Trophoblast cell (in vitro differentiated cells and primary cell): ENCODE measurements around the gene URB1.

Experiments
- DNase-seq, 2 donors: peaks; one replicate each; pipeline ENCODE4 v3.0.0-alpha.2; 2016
- H2AFZ ChIP-seq: 2 replicates; pipeline ENCODE4 v1.6.1; 2013; ENCODE audit warnings: low read length, moderate library complexity, mild to moderate bottlenecking; ENCODE audit not compliant: insufficient read depth, poor library complexity
- H2AK5ac ChIP-seq: 2 replicates; pipeline ENCODE4 v1.6.1; 2013; ENCODE audit warnings: mild to moderate bottlenecking, low read length
- H2BK120ac ChIP-seq: 2 replicates; pipeline ENCODE4 v1.6.1; 2013; ENCODE audit warnings: low read length, mild to moderate bottlenecking, moderate library complexity; ENCODE audit not compliant: insufficient read depth, poor library complexity
- H2BK12ac ChIP-seq: 2 replicates; pipeline ENCODE4 v1.6.1; 2013; ENCODE audit warnings: mild to moderate bottlenecking, low read length, moderate library complexity
- H2BK5ac ChIP-seq: 2 replicates; pipeline ENCODE4 v1.6.1; 2013; ENCODE audit warnings: low read length, low read depth, moderate library complexity, mild to moderate bottlenecking; ENCODE audit not compliant: poor library complexity
- H3K14ac ChIP-seq: 2 replicates; pipeline ENCODE4 v1.6.1; 2013; ENCODE audit warnings: mild to moderate bottlenecking, low read length
- H3K18ac ChIP-seq: 2 replicates; pipeline ENCODE4 v1.6.1; 2013; ENCODE audit warnings: mild to moderate bottlenecking, low read length
- H3K23ac ChIP-seq: 2 replicates; pipeline ENCODE4 v1.6.1; 2013; ENCODE audit warnings: low read length
- H3K27ac ChIP-seq: 2 replicates; pipeline ENCODE4 v1.5.1; 2013; ENCODE audit warnings: low read depth, mild to moderate bottlenecking, inconsistent platforms, low read length, moderate library complexity
- H3K27me3 ChIP-seq: 2 replicates; pipeline ENCODE4 v1.6.1; 2013; ENCODE audit warnings: inconsistent platforms, mild to moderate bottlenecking, low read length, moderate library complexity; ENCODE audit not compliant: insufficient read depth
- H3K36me3 ChIP-seq, 2 experiments: 1 replicate in 1 of 2; 2 replicates in 1 of 2; pipeline ENCODE4 v1.6.1; 2013; ENCODE audit warnings: low read length in 2 of 2, mild to moderate bottlenecking in 2 of 2, moderate library complexity in 1 of 2; ENCODE audit not compliant: insufficient read depth in 2 of 2, control insufficient read depth in 1 of 2
- H3K4ac ChIP-seq: 2 replicates; pipeline ENCODE4 v1.6.1; 2013; ENCODE audit warnings: low read depth, mild to moderate bottlenecking, low read length, moderate library complexity
- H3K4me1 ChIP-seq, 2 experiments: 1 replicate in 1 of 2; 2 replicates in 1 of 2; pipeline ENCODE4 v1.6.1; 2013; ENCODE audit warnings: low read length in 2 of 2, mild to moderate bottlenecking in 2 of 2, moderate library complexity in 1 of 2; ENCODE audit not compliant: insufficient read depth in 2 of 2, control insufficient read depth in 1 of 2
- H3K4me2 ChIP-seq: 2 replicates; pipeline ENCODE4 v1.6.1; 2013; ENCODE audit warnings: inconsistent platforms, mild to moderate bottlenecking, low read length, moderate library complexity
- H3K4me3 ChIP-seq: 2 replicates; pipeline ENCODE4 v1.5.1; 2013; ENCODE audit warnings: mild to moderate bottlenecking, low read depth, low read length, inconsistent platforms
- H3K79me1 ChIP-seq: one replicate; pipeline ENCODE4 v1.6.1; 2013; ENCODE audit warnings: low read length
- H3K79me2 ChIP-seq: 2 replicates; pipeline ENCODE4 v1.6.1; 2013; ENCODE audit warnings: low read length, mild to moderate bottlenecking; ENCODE audit not compliant: control insufficient read depth, insufficient read depth, poor library complexity
- H3K9ac ChIP-seq: 2 replicates; pipeline ENCODE4 v1.6.1; 2013; ENCODE audit warnings: mild to moderate bottlenecking, low read length
- H3K9me3 ChIP-seq: 2 replicates; pipeline ENCODE4 v1.6.1; 2013; ENCODE audit warnings: low read depth, mild to moderate bottlenecking, control low read depth, inconsistent platforms, low read length; ENCODE audit not compliant: insufficient read depth
- H4K12ac ChIP-seq: 2 replicates; pipeline ENCODE4 v1.6.1; 2013; ENCODE audit warnings: low read depth, mild to moderate bottlenecking, low read length, moderate library complexity
- H4K8ac ChIP-seq: 2 replicates; pipeline ENCODE4 v1.6.1; 2013; ENCODE audit warnings: low read depth, mild to moderate bottlenecking, low read length, moderate library complexity
- H4K91ac ChIP-seq: one replicate; pipeline ENCODE4 v1.6.1; 2013; ENCODE audit warnings: low read depth, mild to moderate bottlenecking, low read length, moderate library complexity
- WGBS: extraction: QIAGEN DNeasy Blood & Tissue Kit; methylation state at CpG from one replicate; pipeline ENCODE4 v1.1.7; 2013; ENCODE audit warnings: missing lambda C conversion rate; ENCODE audit not compliant: insufficient read length, insufficient coverage; ENCODE audit errors: extremely low coverage; 5-methylcytosine and 5-hydroxymethylcytosine counted together

URB1 gene

DNA sequence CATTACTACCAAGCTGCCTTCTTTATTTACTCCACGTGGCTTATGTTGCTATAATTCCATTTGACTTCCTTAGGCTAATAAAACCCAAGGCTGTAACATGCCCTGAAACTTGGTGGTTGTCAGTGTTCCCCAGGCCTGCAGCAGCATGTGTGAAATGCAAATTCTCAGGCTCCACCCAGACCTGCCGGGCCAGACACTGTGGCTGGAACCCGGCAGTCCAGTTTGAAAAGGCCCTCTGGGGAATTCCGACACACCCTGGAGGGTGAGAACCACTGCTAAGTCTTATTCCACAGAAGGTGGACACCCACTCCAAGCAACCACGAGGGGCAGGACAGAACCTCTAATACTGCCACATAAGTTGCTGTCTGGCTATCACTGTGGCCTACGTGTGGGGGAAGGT, 41.4 kb downstream of the URB1 start:
- peaks cover 15 to 30% of the 10 kb centered on the region in 2 experiments for H3K4me1 ChIP-seq
- no peak overlapping the region for H3K18ac ChIP-seq
- H3K27ac ChIP-seq: no peak overlapping the region
- H3K4me2 ChIP-seq: no peak overlapping the region
- H3K79me2 ChIP-seq: no peaks in the 10 kb centered on the region
- no peaks in the 10 kb centered on the region for H3K79me1 ChIP-seq
- no peak overlapping the region for H2BK5ac ChIP-seq
- H4K91ac ChIP-seq: no peak overlapping the region
- H3K4me3 ChIP-seq: no peak overlapping the region
- no peak overlapping the region for H4K8ac ChIP-seq
- no peak overlapping the region for H3K14ac ChIP-seq
- H3K9ac ChIP-seq: no peak overlapping the region
- H3K36me3 ChIP-seq: peaks cover 54 to 60% of the 10 kb centered on the region in 2 experiments
- WGBS: no CpG with 5 or more reads among the region's 6 CpGs
- no peaks in the 10 kb centered on the region for H3K27me3 ChIP-seq
- H3K23ac ChIP-seq: no peak overlapping the region
- no peak overlapping the region for H2AFZ ChIP-seq
- H2BK120ac ChIP-seq: no peak overlapping the region
- H3K4ac ChIP-seq: no peak overlapping the region
- no peak overlapping the region for H4K12ac ChIP-seq
- no peak overlapping the region for H2BK12ac ChIP-seq
- DNase-seq: peak; percentile 69 to 88
- no peak overlapping the region for H2AK5ac ChIP-seq
- no peaks in the 10 kb centered on the region for H3K9me3 ChIP-seq

DNA sequence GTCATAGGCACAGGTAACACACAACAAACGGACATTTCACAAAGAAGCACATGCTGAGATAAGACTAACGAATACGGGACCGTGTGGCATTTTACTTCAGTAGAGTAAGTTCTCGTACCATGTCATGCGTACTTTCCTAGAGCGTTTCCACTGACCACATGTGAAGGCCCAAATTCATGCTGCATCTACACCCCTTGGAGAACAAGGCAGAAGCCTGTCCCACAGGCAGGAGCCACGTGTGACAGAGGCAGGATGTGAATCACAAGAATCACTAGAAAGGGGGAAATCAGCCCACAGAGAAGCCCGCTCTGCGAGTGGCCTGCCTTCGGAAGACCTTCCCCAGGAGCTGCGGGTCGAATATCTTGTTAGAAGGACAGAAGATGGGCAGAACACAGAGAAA, 41.8 kb downstream of the URB1 start:
- H3K9ac ChIP-seq: no peak overlapping the region
- H3K4me3 ChIP-seq: no peak overlapping the region
- no peak overlapping the region for H4K12ac ChIP-seq
- no peaks in the 10 kb centered on the region for H3K27me3 ChIP-seq
- H2BK12ac ChIP-seq: no peak overlapping the region
- H2AK5ac ChIP-seq: no peak overlapping the region
- peaks cover 15 to 30% of the 10 kb centered on the region in 2 experiments for H3K4me1 ChIP-seq
- no peak overlapping the region for H3K23ac ChIP-seq
- no peak overlapping the region for H3K14ac ChIP-seq
- H2BK5ac ChIP-seq: no peak overlapping the region
- no peaks in the 10 kb centered on the region for H3K79me2 ChIP-seq
- H3K4me2 ChIP-seq: no peak overlapping the region
- no peak overlapping the region for H2BK120ac ChIP-seq
- peaks cover 53 to 60% of the 10 kb centered on the region in 2 experiments for H3K36me3 ChIP-seq
- H3K4ac ChIP-seq: no peak overlapping the region
- no peak overlapping the region for H4K91ac ChIP-seq
- DNase-seq: peak in 1 of 2 donors; percentile 42
- no peaks in the 10 kb centered on the region for H3K79me1 ChIP-seq
- no CpG with 5 or more reads among the region's 13 CpGs for WGBS
- no peak overlapping the region for H4K8ac ChIP-seq
- no peak overlapping the region for H3K27ac ChIP-seq
- no peak overlapping the region for H3K18ac ChIP-seq
- H2AFZ ChIP-seq: no peak overlapping the region
- H3K9me3 ChIP-seq: no peaks in the 10 kb centered on the region

DNA sequence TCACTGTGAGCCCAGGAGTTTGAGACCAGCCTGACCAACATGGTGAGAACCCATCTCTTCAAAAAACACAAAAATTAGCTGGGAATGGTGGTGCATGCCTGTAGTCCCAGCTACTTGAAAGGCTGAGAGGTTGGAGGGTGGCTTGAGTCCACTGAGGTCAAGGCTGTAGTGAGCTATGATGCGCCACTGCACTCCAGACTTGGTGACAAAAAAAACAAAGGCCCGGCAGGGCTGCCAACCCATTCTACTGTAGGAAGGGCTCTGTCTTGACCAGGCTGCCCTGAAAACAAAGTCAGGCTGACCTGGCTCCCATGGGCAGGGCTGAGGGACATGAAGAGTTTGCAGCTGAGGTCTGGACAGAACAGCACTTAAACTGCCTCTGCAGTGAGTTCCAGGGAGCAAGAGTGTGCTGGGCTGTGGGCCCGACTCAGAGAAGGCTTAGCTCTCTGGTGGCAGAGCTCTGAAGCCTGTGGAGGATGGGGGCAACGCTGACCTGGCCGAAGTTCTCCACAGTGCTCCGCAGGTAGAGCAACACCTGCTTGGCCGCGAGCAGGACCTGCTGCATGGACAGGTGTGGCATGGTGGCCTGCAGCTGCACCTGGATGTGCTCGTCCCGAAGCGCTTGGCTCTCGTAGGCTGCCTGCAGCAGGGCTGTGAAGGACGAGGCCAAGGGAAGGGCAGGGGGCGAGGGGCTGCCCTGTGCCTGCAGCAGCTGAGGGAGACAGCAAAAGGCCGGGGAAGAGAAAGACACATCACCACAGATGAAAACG, 42.4 kb downstream of the URB1 start:
- Histone ChIP-seq H3K14ac (no peak overlapping the region), H2AK5ac (no peak overlapping the region), H3K27me3 (no peaks in the 10 kb centered on the region), H2AFZ (no peak overlapping the region), H3K23ac (no peak overlapping the region), H3K4me1 (peaks cover 15 to 30% of the 10 kb centered on the region in 2 experiments), H3K4ac (no peak overlapping the region), H3K79me1 (no peaks in the 10 kb centered on the region), H3K9ac (no peak overlapping the region), H2BK5ac (no peak overlapping the region), H3K4me3 (peak overlapping the region; percentile 8), H3K18ac (no peak overlapping the region), H3K36me3 (peaks cover 50 to 62% of the 10 kb centered on the region in 2 experiments), H4K91ac (no peak overlapping the region), H2BK12ac (no peak overlapping the region), H3K9me3 (peaks cover 2% of the 10 kb centered on the region), H3K79me2 (no peaks in the 10 kb centered on the region), H4K12ac (no peak overlapping the region), H3K27ac (no peak overlapping the region), H2BK120ac (no peak overlapping the region), H3K4me2 (no peak overlapping the region), H4K8ac (no peak overlapping the region)
- DNase-seq: no peak
- WGBS: no CpG with 5 or more reads among the region's 16 CpGs

DNA sequence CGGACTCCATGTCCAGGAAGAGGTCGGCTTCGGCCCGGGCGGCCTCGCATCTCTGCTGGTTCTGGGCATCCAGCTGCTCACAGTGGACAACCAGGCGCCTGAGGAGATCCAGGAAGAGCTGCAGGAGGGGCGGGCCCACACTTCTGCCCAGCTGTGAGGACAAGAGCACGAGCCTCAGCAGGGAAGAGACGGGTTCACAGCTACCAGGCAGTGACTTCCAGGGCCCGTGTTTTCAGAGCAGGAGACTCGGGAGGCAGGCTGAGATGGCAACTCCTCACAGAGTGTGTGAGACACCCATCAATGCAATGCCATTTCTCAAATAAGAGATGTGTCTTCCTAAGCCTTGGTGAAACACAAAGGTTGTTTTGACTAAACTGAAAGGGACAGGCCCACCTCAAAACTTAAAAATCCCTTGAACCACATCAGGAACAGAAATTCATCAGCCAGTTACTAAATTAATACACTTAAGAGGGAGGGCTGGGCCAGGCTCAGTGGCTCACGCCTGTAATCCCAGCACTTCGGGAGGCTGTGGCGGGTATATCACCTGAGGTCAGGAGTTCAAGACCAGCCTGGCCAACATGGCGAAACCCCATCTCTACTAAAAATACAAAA, 43.4 kb downstream of the URB1 start:
- H3K4me1 ChIP-seq: peaks cover 15 to 30% of the 10 kb centered on the region in 2 experiments
- no CpG with 5 or more reads among the region's 16 CpGs for WGBS

More for the DNA sequence above, 43.4 kb downstream of the URB1 start:
- Histone ChIP-seq H4K91ac (no peak overlapping the region), H3K79me2 (no peaks in the 10 kb centered on the region), H3K9me3 (peaks cover 4% of the 10 kb centered on the region), H3K14ac (no peak overlapping the region), H3K4me3 (no peak overlapping the region), H3K9ac (no peak overlapping the region), H2BK12ac (no peak overlapping the region), H3K18ac (no peak overlapping the region), H2AK5ac (no peak overlapping the region), H2BK120ac (no peak overlapping the region), H3K27ac (no peak overlapping the region), H3K4ac (no peak overlapping the region), H4K12ac (no peak overlapping the region), H2AFZ (no peak overlapping the region), H3K4me2 (no peak overlapping the region), H3K79me1 (no peaks in the 10 kb centered on the region), H3K23ac (no peak overlapping the region), H3K27me3 (no peaks in the 10 kb centered on the region), H3K36me3 (peaks cover 50 to 64% of the 10 kb centered on the region in 2 experiments), H4K8ac (no peak overlapping the region), H2BK5ac (no peak overlapping the region)
- no peak for DNase-seq
